ENCODE results near the gene PCBP4.

GRCh38 chr3:51937014-51937413, 30.2 kb downstream of the PCBP4 start:
- TF ChIP-seq CTCF (IDR thresholded peaks at IDR 0.05) (no peak), EZH2phosphoT487 (IDR thresholded peaks at IDR 0.05) (no peak), EZH2 (IDR thresholded peaks at IDR 0.05) (no peak)

Data from neural progenitor cell (in vitro differentiated cells).